Neural progenitor cell (in vitro differentiated cells): ENCODE data around the gene SOX5.
"Not testable (repeated sequence)": the region's sequence is repeated elsewhere in the genome, so short reads cannot be mapped to it uniquely, and the experiment has no call there.

Experiments used
- CTCF ChIP-seq: fragments of 200-600 bp; sonication (generic); IDR thresholded peaks from 2 replicates; pipeline ENCODE4 v1.5.1; 2017; ENCODE audit warnings: antibody characterized with exemption, mild to moderate bottlenecking
- EZH2phosphoT487 ChIP-seq: fragments of 200-600 bp; sonication (generic); IDR thresholded peaks from 2 replicates; pipeline ENCODE4 v1.6.1; 2017; ENCODE audit warnings: antibody characterized with exemption

- not testable (repeated sequence) for TF ChIP-seq EZH2phosphoT487, CTCF
Observed at GRCh38 chr12:23710361-23710760, 239.1 kb downstream of the SOX5 start.
